IMR-90 (cell line): ENCODE data around the gene ZNF763. TPM values are rescaled to one million over a fixed set of nuclear protein-coding genes. Genes with fewer than 3 reads are reported as not detected.

Experiments used
- ATAC-seq: fragments of 200-7000 bp; cut with Tn5 transposase; 2 replicates; pipeline ENCODE4 v1.9.1; 2020; ENCODE audit warnings: low read depth, mild to moderate bottlenecking, moderate library complexity
- BruUV-seq: library from RNA; stranded (reverse); fragments of 400-500 nt; replicated peaks from 2 replicates; lab custom pipeline; 2021; lab: Mats Ljungman, UMichigan
- CTCF ChIA-PET: fragments of 300-600 bp; formaldehyde crosslinking; extraction: SDS; loops from one replicate; lab custom pipeline; 2021; ENCODE audit warnings: antibody characterized with exemption; lab: Yijun Ruan, JAX
- POLR2A ChIA-PET: fragments of 300-600 bp; sonication (Branson Sonifier 250); formaldehyde crosslinking; loops from one replicate; lab custom pipeline; 2022; ENCODE audit warnings: antibody characterized with exemption; ENCODE audit not compliant: unreplicated experiment; lab: Charles Lee
- DNase-seq: peaks from one replicate; pipeline ENCODE4 v3.0.0; 2013
- H2AFZ ChIP-seq: replicated peaks from 2 replicates; pipeline ENCODE3; 2013; ENCODE audit warnings: low read length, mild to moderate bottlenecking; ENCODE audit not compliant: poor library complexity
- H2AK5ac ChIP-seq: 2 replicates; pipeline ENCODE4 v1.6.1; 2013; ENCODE audit warnings: low read depth, low read length, inconsistent platforms
- H2AK9ac ChIP-seq: replicated peaks from 2 replicates; pipeline ENCODE3; 2013; ENCODE audit warnings: mild to moderate bottlenecking, low read depth, low read length, moderate library complexity; ENCODE audit not compliant: poor library complexity
- H2BK120ac ChIP-seq: 2 replicates; pipeline ENCODE4 v1.6.1; 2013; ENCODE audit warnings: low read depth, low read length, inconsistent platforms
- H2BK15ac ChIP-seq: 3 replicates; pipeline ENCODE4 v1.6.1; 2013; ENCODE audit warnings: low read depth, low read length, inconsistent platforms
- H2BK20ac ChIP-seq: 2 replicates; pipeline ENCODE4 v1.6.1; 2013; ENCODE audit warnings: low read depth, mild to moderate bottlenecking, inconsistent platforms, low read length, moderate library complexity
- H2BK5ac ChIP-seq: 2 replicates; pipeline ENCODE4 v1.6.1; 2013; ENCODE audit warnings: mild to moderate bottlenecking, low read depth, low read length, inconsistent platforms; ENCODE audit not compliant: poor library complexity, severe bottlenecking
- H3K14ac ChIP-seq: replicated peaks from 2 replicates; pipeline ENCODE4 v1.6.1; 2013; ENCODE audit warnings: low read depth, low read length, inconsistent platforms
- H3K18ac ChIP-seq: 2 replicates; pipeline ENCODE4 v1.6.1; 2013; ENCODE audit warnings: low read depth, low read length, control low read depth
- H3K23ac ChIP-seq: 2 replicates; pipeline ENCODE4 v1.6.1; 2013; ENCODE audit warnings: low read depth, low read length, inconsistent platforms
- H3K27ac ChIP-seq: 2 replicates; pipeline ENCODE4 v1.5.1; 2013; ENCODE audit warnings: mild to moderate bottlenecking, control low read depth, low read length; ENCODE audit not compliant: insufficient read depth
- H3K27me3 ChIP-seq: 2 replicates; pipeline ENCODE4 v1.6.1; 2013; ENCODE audit warnings: low read length; ENCODE audit not compliant: control insufficient read depth, insufficient read depth
- H3K36me3 ChIP-seq: 2 replicates; pipeline ENCODE4 v1.6.1; 2013; ENCODE audit warnings: low read length, mixed read lengths; ENCODE audit not compliant: control insufficient read depth, insufficient read depth
- H3K4ac ChIP-seq: 2 replicates; pipeline ENCODE4 v1.6.1; 2013; ENCODE audit warnings: low read depth, low read length, inconsistent platforms
- H3K4me1 ChIP-seq: 2 replicates; pipeline ENCODE4 v1.6.1; 2013; ENCODE audit warnings: low read length, mixed read lengths; ENCODE audit not compliant: control insufficient read depth, insufficient read depth
- H3K4me2 ChIP-seq: 2 replicates; pipeline ENCODE4 v1.6.1; 2013; ENCODE audit warnings: low read depth, mild to moderate bottlenecking, control low read depth, low read length, moderate library complexity
- H3K4me3 ChIP-seq: 2 replicates; pipeline ENCODE4 v1.5.1; 2013; ENCODE audit warnings: low read depth, mild to moderate bottlenecking, control low read depth, low read length, moderate library complexity; ENCODE audit not compliant: insufficient read depth
- H3K56ac ChIP-seq: 2 replicates; pipeline ENCODE4 v1.6.1; 2013; ENCODE audit warnings: low read length, inconsistent platforms; ENCODE audit not compliant: insufficient read depth; ENCODE audit errors: extremely low read depth
- H3K79me1 ChIP-seq, 2 experiments: 2 replicates each; pipeline ENCODE4 v1.6.1; 2013; ENCODE audit warnings: low read length in 2 of 2, inconsistent platforms in 1 of 2, low read depth in 1 of 2
- H3K9ac ChIP-seq: 2 replicates; pipeline ENCODE4 v1.6.1; 2013; ENCODE audit warnings: low read depth, low read length, control low read depth
- H3K9me1 ChIP-seq: 2 replicates; pipeline ENCODE4 v1.6.1; 2013; ENCODE audit warnings: low read length, inconsistent platforms; ENCODE audit not compliant: insufficient read depth
- H3K9me3 ChIP-seq: 2 replicates; pipeline ENCODE4 v1.6.1; 2013; ENCODE audit warnings: low read length; ENCODE audit not compliant: control insufficient read depth, insufficient read depth
- H4K20me1 ChIP-seq: 2 replicates; pipeline ENCODE4 v1.6.1; 2013; ENCODE audit warnings: low read length, inconsistent platforms; ENCODE audit not compliant: insufficient read depth
- H4K5ac ChIP-seq: 2 replicates; pipeline ENCODE4 v1.6.1; 2013; ENCODE audit warnings: mild to moderate bottlenecking, low read depth, low read length, control low read depth
- H4K8ac ChIP-seq, 2 experiments: 2 replicates each; pipeline ENCODE4 v1.6.1; 2013; ENCODE audit warnings: low read depth in 2 of 2, low read length in 2 of 2, control low read depth in 1 of 2, inconsistent platforms in 1 of 2
- H4K91ac ChIP-seq: 2 replicates; pipeline ENCODE4 v1.6.1; 2013; ENCODE audit warnings: low read depth, low read length, inconsistent platforms; ENCODE audit not compliant: insufficient read depth
- FOS ChIP-seq: fragments of 150-350 bp; IDR thresholded peaks from 2 replicates; pipeline ENCODE4 v1.6.1; 2016; ENCODE audit warnings: low read depth, low read length
- WGBS, 2 experiments: methylation state at CpG; one replicate each; pipeline versions ENCODE4 v1.1.5 to v1.1.7; 2013; ENCODE audit warnings: missing lambda C conversion rate in 2 of 2; ENCODE audit not compliant: insufficient read length in 1 of 2; ENCODE audit errors: extremely low coverage in 2 of 2; 5-methylcytosine and 5-hydroxymethylcytosine counted together
- dilution Hi-C: fragments of 300-500 bp; cut with HindIII; formaldehyde crosslinking; loops from one replicate; pipeline ENCODE4 v1.14.3; 2018; ENCODE audit warnings: low sequenced_read_pairs; ENCODE audit not compliant: unreplicated experiment
- in situ Hi-C: fragments of 300-500 bp; cut with MboI; formaldehyde crosslinking; loops from 3 replicates; pipeline ENCODE4 v1.14.3; 2019; ENCODE audit warnings: low sequenced_read_pairs, inconsistent platforms, mixed read lengths
- intact Hi-C: fragments of 100-400 bp; cut with micrococcal nuclease; formaldehyde crosslinking; loops from 2 replicates; pipeline ENCODE4 v1.10.0; 2022
- polyA plus RNA-seq, 3 experiments: library from polyadenylated mRNA; depleted of rRNA; stranded (reverse); fragments of >200 nt; gene quantifications; 2 replicates each; pipeline ENCODE4 v1.2.3, GENCODE V29; 2012; ENCODE audit warnings: low replicate concordance in 1 of 3
- total RNA-seq: library from RNA; depleted of rRNA; stranded (reverse); fragments of >200 nt; gene quantifications from 2 replicates; pipeline ENCODE4 v1.2.3, GENCODE V29; 2012

The ZNF763 gene
- total and polyA plus RNA-seq, 2 of the 4 experiments (the other 2 are of a cell fraction): 0.90 to 0.94 TPM

DNA sequence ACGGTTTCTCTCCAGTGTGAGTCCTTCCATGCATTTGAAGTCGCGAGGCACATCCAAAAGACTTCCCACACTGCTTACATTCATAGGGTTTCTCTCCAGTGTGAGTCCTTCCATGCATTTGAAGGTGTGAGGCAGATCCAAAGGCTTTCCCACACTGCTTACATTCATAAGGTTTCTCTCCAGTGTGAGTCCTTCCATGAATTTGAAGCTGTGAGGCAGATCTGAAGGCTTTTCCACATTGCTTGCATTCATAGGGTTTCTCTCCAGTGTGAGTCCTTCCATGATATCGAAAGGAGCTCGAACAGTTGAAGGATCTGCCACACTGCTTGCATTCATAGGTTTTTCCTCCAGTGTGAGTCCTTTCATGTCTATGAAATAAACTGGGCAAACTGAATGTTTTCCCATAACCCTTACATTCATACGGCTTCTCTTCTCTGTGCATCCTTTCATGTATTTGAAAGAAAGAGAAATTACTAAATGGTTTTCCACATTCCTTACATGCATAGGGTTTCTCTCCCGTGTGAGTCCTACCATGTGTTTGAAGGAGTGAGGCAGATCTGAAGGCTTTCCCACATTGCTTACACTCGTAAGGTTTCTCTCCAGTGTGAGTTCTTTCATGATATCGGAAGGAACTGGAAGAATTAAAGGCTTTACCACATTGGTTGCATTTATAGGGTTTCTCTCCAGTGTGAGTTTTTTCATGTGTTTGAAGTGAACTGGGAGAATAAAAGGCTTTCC lies 50.3 kb downstream of the ZNF763 start:
- peaks cover 5 to 11% of the 10 kb centered on the region in 2 experiments for H3K79me1 ChIP-seq
- H3K9me3 ChIP-seq: peaks cover 75% of the 10 kb centered on the region
- no peak overlapping the region for H2BK15ac ChIP-seq
- no peak overlapping the region for H2AK5ac ChIP-seq
- DNase-seq (no peak), ATAC-seq (no peak)
- no peak overlapping the region for H3K56ac ChIP-seq
- H3K4me3 ChIP-seq: no peak overlapping the region
- no peaks in the 10 kb centered on the region for H3K27me3 ChIP-seq
- H3K36me3 ChIP-seq: peaks cover 56% of the 10 kb centered on the region
- H3K27ac ChIP-seq: no peak overlapping the region
- no peak overlapping the region for H2AK9ac ChIP-seq
- no peak for TF ChIP-seq FOS
- CTCF ChIA-PET: no interaction called here
- no peak overlapping the region for H4K8ac ChIP-seq
- no peaks in the 10 kb centered on the region for H4K20me1 ChIP-seq
- no TSS peak for BruUV-seq
- H3K23ac ChIP-seq: no peak overlapping the region
- intact Hi-C loops (no loop called here), dilution Hi-C loops (no loop called here), in situ Hi-C loops (no loop called here)
- H4K91ac ChIP-seq: no peak overlapping the region
- H3K9ac ChIP-seq: no peak overlapping the region
- no CpG with 5 or more reads among the region's 9 CpGs for WGBS, 2 experiments
- no peak overlapping the region for H3K4me2 ChIP-seq
- no peak overlapping the region for H2BK5ac ChIP-seq
- no peak overlapping the region for H3K18ac ChIP-seq
- POLR2A ChIA-PET: no interaction called here
- no peak overlapping the region for H4K5ac ChIP-seq
- H2BK20ac ChIP-seq: no peak overlapping the region
- H3K9me1 ChIP-seq: no peaks in the 10 kb centered on the region
- no peak overlapping the region for H3K4ac ChIP-seq
- H3K4me1 ChIP-seq: no peaks in the 10 kb centered on the region
- H2BK120ac ChIP-seq: no peak overlapping the region
- H3K14ac ChIP-seq: no peak overlapping the region
- no peak overlapping the region for H2AFZ ChIP-seq
